GM20000 (cell line): ENCODE data around the gene TTLL9.
A peak's percentile ranks its signal among the peaks of the same experiment; 100 is the strongest.

ENCODE experiments used
- DNase-seq: peaks from one replicate; pipeline ENCODE4 v3.0.0; 2012; ENCODE audit warnings: low spot score
- CTCF ChIP-seq: IDR thresholded peaks from 2 replicates; pipeline ENCODE4 v1.5.1; 2012; ENCODE audit warnings: mild to moderate bottlenecking, control low read depth; ENCODE audit errors: extremely low read depth, missing control alignments

The TTLL9 gene

DNA sequence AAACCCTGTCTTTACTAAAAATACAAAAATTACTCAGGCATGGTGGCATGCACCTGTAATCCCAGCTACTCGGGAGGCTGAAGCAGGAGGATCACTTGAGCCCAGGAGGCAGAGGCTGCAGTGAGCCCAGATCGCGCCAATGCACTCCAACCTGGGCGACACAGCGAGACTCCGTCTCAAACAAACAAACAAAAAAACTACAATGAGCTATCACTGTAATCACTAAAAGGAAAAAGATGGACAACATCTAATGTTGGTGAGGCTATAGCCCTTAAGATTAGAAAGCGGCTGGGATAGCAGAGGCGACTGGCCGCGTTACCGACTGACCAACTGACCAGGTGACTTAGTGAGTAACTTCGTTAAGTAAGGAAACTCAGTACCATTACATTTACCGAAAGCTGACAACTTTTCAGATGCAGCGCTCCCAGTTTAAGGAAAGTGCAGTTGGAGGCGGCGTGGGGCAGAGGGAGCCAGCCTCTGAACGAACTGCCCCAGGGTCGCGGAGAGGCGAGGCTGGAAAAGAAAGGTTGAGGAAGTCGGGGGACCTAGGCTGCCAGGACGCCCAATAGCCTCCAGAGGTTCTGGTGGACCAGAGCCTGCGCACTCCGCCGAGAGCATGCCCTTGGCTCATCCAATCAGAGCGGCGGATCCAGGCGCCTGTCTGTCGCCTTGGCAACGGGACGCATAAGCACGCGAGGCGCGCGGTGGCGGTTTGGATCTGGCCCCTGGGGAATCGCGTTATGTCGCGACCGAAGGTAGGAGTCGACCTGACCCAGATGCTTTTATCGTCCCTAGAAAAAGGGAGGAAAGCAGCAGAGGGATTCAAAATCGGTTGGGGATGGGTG is 8.9 kb downstream of the TTLL9 start:
- DNase-seq: peak; percentile 90
- TF ChIP-seq CTCF: no peak

GRCh38 chr20:31881945-31882344 is 11.5 kb downstream of the TTLL9 start:
- TF ChIP-seq CTCF: no peak
- no peak for DNase-seq

DNA sequence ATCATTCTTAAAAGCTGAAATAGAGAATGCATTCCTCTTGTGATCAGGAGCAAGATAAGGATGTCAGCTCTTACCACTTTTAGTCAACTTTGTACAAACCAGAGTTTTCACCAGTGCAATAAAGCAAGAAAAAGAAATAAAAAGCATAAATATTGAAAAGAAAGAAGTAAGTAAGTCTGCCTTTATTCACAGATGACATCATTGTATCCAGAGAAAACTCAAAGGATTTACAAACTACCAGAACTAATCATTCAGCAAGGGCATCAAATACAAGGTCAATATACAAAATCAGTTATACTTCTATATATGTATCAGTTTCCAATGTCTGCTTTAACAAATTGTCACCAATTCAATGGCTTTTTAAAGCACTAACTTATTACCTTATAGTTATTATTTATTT is 13.4 kb downstream of the TTLL9 start:
- no peak for DNase-seq
- TF ChIP-seq CTCF: no peak

- no peak for DNase-seq
- no peak for TF ChIP-seq CTCF
Measured at GRCh38 chr20:31890646-31891045, 20.2 kb downstream of the TTLL9 start.

DNA sequence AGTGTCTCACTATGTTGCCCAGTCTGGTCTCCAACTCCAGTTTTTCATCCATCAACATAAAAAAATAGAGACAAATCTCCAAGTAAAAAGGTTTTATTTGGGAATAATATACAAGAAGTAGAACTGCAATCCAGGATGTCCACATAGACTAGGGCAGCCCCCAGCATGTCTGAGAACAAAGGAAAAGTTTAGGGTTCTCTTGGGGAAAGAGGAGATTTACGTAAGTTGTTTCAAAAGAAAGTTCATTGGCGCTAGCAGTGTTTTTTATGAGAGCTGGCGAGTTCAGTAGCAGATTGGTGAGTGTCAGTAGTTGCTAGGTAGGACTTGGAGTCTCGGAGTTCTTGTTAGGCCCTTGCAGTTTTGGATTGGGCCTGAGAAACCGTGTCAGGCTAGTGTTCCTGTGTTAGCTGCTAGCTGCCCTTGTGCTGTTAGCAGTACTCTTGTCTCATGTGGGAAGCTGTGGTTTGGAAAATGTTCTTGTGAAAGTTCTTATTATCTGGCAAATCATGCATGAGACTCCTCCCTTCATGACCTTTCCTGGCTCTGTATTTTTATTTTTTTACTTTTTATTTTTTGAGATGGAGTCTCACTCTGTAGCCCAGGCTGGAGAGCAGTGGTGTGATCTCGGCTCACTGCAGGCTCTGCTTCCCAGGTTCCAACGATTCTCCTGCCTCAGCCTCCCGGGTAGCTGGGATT is 24.7 kb downstream of the TTLL9 start:
- TF ChIP-seq CTCF: no peak
- DNase-seq: peak; percentile 85

GRCh38 chr20:31896049-31896448 is 25.6 kb downstream of the TTLL9 start:
- DNase-seq: no peak
- TF ChIP-seq CTCF: no peak

- no peak for DNase-seq
Measured at GRCh38 chr20:31897541-31897940, 27.1 kb downstream of the TTLL9 start.

More at GRCh38 chr20:31897541-31897940, 27.1 kb downstream of the TTLL9 start:
- no peak for TF ChIP-seq CTCF
